HG03439 (cell line): ENCODE measurements around the gene CCDC57.

Source experiments
- ATAC-seq: cut with Tn5 transposase; IDR thresholded peaks from one replicate; pipeline ENCODE4 v1.9.1; 2021; ENCODE audit warnings: mild to moderate bottlenecking, moderate library complexity; ENCODE audit not compliant: unreplicated experiment

The CCDC57 gene

DNA sequence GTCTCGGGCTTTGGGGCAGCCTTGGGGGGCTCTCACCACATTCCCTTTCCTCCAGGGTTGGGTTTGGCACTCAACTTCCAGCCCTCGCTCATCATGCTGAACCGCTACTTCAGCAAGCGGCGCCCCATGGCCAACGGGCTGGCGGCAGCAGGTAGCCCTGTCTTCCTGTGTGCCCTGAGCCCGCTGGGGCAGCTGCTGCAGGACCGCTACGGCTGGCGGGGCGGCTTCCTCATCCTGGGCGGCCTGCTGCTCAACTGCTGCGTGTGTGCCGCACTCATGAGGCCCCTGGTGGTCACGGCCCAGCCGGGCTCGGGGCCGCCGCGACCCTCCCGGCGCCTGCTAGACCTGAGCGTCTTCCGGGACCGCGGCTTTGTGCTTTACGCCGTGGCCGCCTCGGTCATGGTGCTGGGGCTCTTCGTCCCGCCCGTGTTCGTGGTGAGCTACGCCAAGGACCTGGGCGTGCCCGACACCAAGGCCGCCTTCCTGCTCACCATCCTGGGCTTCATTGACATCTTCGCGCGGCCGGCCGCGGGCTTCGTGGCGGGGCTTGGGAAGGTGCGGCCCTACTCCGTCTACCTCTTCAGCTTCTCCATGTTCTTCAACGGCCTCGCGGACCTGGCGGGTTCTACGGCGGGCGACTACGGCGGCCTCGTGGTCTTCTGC is 24.6 kb upstream of the CCDC57 start:
- ATAC-seq, result no peak

DNA sequence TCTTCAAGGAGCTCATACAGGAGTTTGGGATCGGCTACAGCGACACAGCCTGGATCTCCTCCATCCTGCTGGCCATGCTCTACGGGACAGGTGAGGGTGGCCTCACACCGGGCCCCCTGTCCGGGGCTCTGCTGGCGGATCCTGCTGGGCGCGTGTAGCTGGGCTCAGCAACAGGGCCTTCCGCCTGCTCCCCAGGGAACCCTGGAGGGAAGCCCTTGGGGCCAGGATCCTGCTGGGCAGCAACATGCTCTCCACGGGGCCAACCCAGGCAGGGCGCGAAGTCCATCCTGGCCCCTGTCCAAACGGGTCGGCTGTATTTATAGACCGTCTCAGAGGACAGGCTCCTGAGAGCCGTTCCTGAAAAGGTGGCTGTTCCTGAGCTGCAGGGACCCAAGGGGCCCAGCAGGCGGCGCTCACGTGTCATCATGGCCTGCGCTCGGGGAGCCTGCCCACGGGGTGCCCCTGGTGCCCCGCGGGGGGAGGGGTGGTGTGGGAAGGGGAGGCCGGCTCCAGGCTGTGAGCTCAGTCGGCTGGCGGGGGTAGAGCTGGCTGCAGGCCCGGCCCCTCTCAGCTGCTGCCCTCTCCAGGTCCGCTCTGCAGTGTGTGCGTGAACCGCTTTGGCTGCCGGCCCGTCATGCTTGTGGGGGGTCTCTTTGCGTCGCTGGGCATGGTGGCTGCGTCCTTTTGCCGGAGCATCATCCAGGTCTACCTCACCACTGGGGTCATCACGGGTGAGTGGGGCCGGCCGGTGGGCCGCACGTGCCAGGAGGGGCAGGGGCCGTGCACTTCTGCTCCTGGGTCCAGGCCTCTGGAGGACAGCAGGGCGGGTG is 23.7 kb upstream of the CCDC57 start:
- no peak for ATAC-seq

DNA sequence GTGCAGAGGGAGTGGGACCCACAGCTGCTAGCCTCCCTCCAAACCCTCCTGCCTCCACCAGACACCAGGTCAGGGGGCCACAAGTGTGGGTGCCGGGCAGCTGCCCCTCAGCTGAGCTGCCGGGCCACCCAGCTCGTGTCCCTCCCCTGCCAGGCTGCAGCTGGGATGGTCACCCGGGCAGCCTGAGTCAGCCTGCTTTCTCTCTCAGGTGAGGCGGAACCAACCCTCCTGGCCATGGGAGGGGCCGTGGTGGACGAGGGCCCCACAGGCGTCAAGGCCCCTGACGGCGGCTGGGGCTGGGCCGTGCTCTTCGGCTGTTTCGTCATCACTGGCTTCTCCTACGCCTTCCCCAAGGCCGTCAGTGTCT is 23.1 kb upstream of the CCDC57 start:
- ATAC-seq, result no peak

DNA sequence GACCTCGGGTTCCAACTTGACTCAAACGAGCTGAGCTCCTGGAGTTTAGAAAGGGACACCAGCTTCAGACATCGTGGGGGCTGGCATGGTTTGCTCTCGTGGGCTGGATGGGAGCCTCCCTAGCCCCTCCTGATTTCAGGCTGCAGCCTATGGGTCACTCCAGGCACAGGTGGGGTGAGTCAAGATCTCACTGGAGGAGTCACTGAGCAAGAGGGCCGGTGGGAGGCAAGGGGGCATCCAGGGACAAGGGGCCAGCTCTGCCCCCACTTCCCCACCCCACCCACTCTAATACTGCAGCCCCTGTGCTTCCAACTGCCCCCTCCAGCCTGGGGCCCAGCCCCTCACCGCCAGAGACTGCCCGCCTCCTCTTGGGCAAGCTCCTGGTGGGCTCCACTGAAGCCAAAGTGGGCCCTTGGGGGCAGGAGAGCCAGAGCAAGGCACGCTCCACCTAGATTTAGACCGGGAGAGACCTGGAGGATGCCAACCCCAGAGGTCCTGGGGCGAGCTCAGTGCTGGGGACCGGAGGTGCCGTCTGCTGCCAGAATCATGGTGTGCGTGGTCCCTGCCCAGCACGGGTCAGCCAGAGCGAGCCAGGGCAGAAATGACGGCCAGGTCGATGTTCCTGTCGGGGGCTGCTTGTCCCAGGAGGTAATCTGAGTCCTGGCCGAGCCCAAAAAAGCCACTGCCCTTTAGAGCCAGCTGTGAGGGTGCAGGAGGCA is 22.6 kb upstream of the CCDC57 start:
- no peak for ATAC-seq

DNA sequence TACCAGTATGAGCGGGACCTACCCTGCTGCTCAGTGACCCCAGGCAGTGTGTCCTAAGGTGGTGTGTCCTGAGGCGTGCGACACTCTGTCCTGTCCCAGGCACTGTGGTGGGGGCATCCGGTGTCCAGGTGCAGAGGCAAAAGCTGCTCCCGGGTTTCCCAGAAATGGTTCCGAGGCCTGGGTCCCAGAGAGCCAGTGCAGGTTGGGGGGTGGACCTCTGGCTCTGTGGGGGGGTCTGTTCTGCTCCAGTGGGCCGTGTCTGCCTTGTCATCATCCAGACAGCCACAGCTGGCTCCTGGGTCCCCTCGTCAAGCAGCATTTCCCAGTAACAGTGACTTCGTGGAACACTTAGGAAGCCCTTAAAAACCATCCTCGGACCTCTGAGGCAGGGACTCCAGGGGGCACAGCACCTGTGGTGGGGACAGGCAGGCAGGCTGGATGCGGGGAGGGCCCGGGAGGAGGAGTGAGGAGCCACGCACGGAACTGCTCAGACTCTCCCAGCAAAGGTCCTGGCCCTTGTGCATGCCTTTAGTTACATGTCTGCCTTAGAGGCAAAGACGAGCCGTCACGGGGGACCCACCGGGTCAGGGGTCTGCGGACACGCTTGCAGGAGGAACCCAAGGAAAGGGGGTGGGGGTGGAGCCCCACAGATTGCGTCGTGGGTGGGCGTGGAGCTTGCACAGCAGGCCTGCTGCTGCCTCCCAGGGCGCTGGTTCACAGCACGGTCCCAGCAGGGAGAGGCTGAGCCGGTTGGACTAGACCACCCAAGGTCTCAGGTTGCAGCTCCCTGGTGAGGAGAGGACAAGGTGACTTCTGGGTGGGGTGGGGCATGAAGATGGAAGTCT is 21.8 kb upstream of the CCDC57 start:
- no peak for ATAC-seq

DNA sequence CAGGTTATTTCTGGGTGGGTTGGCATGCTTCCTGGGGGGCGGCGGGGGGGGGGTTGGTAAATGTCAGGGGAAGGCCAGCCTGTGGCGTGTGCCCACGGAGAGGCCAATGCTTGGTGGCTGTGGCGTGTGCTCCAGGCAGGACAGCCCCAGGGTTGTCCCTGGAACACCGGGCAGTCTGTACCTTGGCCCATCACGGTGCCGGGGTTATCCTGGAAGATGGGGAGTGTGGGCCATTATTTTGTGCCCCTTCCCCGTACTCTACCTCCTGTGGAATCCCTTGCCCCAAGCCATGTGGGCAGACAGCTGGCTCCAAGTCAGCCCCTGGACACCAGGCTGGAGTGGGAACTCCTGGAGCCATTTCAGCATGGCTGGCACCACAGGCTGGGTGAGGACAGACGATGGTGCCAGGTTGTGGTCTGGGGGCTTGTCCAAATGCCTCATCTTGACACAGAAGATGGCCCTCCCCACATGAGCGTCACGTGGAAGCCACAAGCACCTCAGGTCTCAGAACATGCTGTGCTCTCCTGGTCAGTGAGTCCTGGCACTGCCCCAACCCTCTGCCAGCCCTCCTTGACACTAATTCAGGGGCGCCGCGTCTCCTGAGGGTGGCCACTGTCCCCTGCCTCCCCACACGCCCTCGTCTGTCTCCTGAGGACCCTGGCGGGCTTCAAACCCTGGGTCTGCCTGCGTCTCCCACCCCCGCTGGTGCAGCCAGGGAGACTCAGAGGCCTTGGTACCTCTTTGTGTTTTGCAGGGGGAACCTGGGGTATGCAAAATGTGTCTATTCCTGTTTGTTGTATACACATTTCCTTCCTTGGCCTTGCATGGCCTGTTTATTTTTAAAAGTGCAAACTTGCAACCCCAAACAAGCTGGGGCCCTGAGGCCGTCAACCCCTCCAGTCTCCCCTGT is 20.5 kb upstream of the CCDC57 start:
- no peak for ATAC-seq

DNA sequence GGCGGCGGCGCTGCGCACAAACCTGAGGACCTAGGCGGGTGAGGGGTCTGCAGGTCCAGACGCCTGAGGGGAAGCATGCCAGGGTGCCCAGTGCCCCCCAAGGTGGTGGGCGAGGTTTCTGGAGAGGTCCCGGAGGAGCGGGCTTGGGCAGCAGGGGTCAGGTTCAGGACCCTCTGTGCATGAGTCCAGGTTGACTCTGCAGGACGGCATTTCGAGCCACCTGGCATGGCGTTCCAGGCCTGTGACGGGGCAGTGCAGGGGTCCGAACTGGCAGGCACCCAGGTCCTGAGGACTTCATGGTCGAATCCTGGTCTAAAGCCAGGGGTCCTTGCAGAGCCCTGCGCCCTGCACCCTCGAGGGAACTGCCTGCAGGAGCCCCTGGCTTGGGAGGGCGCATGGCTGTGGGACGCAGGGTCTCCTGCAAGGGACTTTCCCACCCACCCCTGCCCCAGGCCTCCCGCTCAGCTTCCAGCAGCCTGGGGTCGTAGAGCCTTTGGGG is 19.7 kb upstream of the CCDC57 start:
- no peak for ATAC-seq

DNA sequence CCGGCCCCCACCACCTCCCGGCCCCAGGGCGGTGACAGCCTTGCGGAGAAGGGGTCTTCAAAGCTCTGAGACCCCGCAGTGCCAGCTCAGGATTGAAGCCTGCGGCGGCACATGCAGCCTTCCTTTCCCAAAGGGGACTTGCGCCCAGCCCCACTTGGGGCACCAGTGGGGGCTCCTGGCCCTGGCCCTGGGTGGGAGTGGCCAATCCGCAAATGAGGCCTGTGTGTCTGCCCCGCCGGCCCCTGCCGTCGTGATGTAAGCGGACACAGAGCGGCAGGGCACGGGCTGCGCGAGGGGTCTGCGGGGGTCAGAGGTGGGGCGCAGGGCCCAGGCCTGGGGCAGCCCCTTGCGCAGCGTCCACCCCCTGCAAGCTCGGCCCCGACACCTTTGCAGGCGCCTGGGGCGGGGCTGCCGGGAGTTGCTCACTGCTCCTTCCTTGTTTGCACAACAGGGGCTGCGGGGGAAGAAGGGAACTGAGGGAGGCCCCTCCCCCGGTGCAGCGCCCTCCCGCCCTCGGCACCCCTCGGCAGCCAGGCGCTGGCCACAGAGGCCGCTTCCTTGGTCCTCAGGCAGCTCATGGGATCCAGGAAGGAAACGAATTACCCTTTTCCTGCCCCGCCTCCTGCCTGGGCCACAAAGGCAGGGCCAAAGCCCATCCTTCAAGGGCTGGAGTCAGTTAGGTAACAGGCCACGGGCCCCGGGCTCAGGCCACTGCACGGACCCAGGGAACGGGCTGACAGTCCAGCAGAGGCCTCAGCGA is 19.1 kb upstream of the CCDC57 start:
- no peak for ATAC-seq

DNA sequence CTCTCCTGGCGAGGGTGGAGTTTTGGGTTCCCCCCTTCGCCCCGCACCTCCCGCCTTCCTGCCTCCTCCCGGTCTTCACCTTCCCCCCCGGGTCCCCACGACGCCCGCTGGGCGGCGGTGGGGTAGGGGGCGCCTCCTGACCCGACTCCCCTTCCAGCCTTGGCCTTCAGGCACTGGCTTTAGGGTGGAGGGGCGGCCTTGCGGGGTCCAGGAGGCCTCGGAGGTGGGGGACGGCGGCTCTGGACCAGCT is 18.6 kb upstream of the CCDC57 start:
- peak; percentile 1 for ATAC-seq

DNA sequence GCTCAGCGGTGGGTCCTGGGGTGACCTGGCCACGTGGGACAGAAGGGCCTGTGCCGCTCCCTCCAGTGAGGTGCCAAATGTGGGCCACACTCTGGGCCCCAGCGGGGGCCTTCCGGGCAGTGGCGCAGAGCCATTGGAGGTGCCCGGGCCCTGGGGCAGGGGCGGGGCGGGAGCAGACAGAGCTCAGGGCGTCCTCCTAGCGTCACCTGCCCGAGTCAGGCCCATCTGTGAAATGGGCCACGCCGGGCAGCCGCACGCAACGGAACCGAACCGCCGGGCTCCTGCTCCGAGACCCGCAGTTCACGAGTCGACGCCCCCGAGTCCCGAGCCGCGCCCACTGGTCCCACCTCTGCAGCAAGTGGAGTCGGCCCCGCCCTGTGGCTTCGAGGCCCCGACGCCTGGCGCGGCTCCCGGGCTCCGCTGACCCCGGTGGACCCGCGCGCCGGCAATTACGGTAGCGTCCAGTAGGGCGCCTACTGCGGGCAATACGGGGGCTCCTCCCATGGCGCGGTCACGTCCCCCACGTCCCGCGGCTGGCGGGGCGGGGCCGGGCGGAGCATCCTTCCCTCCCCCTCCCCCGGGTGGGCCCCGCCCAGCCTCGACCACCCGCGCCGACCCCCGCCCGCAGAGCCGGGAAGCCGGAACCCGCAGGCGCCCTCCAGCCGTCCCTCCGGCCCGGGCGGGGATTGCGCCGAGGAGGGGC is 18.1 kb upstream of the CCDC57 start:
- peak; percentile 39 for ATAC-seq

DNA sequence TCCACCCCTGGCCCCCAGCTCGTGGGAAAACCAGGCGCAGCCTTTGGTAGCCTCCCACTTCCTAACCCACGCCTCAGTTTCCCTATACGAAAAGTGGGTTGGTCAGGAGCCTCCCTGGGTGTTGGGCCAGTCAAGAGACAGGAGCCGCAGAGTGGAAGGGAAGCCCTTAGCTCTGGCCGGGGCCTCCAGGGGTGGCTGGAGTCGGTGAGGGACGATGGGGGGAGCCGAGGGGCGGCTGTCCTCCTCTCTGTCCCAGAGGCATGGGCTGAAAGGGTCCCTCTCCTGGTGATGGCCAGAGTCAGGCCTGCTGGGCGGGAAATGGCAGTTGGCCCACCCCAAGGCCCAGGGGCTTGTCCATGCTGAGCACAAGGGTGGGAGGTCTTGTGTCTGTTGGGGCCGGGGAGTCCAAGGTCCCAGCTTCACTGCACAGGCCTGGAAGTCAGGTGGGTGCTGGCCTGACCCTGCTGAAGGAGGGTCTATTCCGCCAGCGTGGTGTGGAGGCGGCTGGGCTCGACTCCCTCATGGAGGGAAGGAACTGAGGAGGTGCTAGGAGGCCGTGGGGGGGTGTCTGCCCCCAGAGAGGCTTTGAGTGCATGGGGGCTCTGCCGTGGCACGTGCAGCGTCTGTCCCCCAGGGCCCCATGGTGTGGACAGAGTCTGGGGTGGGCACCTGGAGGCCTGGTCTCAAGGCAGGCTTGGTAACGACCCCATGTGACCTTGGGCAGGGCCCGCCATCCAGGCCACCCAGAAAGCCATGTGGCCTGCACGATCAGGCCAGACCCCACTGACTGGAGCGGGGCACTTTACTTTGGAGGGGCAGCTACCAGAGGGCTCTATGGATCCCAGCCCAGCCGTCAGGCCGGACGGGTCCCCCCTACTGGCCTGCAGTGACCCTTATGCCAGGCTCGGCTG is 17.3 kb upstream of the CCDC57 start:
- no peak for ATAC-seq

DNA sequence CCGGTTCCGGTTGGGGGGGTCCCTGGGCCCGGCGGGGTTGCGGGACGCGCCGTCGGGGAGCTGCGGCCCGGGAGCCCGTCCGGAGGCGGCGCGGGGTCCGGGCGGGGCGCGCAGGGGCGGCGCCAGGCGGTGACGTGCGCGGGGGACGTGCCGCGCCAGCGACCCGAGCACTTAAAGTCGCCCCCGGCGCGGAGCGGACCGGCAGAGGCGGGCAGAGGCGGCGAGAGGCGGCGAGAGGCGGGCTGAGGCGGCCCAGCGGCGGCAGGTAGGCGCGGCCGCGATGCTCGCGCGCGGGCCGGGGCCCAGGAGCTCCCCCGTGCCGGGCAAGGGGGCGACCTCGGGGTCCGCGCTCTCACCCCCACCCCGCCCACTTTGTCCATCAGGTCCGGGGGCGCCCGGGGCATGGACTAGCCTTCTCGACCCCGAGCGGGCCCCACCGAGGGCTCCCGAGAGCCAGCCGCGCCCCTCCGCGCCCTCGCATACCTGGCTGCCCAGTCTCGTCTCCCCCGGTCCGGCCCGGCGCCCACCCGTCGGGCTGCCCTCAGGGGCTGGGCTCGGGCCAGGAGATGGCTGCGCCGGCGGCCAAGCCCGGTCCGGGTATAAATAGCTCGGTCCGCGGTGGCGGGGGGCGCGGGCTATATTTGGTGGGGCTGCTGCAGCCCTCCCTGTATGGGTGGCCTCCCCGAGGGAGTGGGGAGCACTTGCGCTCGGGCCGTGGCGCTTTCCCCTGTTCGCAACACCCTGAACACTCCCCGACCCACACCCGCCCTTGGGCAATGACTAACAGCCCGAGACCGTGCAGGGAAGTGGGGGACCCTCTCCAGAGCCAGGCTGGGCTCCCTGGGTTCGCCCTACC is 16.4 kb upstream of the CCDC57 start, which contains the start of gene SLC16A3:
Gene SLC16A3 (plus strand): TSS at position 201 of the 856 bp plus-strand sequence. CDS start 6,967 bp downstream, outside the sequence.
- peak; percentile 40 for ATAC-seq

DNA sequence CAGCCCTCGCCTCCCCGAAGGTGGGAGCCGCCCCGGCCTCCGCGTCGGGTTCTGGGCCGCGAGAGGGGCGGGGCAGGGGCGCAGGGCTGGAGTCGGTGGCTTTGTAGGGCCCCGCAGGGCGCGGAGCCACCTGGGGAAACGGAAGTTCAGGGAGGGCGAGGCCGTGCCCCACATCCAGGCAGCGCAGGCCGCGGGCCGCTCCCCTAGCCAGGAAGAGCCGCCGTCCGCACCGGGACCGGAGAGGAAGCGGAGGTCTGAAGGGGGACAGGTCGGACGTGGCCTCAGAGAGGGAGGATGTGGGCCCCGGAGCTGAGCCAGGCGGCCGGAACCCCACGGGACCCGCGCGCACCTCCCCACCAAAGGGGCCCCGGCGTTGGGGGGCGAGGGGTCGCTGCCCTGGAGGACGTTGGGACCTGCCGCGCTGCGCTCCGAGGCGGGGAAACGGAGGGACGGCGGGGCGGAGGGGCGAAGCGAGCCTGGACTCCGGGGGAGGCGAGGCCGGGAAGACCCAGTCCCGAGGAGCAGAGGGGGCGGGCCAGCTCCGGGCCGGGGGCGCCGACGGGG is 15.7 kb upstream of the CCDC57 start:
- ATAC-seq, result no peak

DNA sequence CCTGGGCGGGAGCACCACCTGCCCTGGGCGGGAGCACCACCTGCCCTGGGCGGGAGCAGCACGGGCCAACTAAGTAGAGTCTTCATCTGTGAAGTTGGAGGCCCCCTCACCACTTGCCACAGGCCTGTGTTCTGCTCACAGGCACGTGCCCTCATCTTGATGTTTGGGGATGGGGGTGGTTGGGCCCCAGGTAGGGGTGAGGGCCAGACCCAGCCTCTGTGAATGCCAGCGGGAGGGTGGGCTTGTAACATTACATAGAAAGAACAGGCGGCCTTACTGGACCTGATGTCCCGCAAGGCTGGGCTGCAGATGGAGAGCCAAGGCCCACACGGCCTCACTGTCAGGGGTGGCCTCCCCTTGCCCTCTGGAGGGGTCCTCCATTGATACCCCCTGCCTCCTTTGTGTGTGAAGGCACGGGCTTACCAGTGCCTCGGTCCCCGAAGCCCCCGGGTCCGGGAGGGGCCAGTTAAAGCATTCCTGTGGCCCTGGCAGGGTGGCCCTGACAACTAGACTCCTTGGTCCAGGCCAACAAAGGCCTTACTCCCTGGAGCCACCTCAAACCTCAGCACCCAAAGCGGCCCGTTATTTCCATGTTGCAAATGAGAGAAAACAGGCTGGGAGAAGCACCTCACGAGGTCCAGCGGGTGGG is 15.1 kb upstream of the CCDC57 start:
- ATAC-seq, result no peak

DNA sequence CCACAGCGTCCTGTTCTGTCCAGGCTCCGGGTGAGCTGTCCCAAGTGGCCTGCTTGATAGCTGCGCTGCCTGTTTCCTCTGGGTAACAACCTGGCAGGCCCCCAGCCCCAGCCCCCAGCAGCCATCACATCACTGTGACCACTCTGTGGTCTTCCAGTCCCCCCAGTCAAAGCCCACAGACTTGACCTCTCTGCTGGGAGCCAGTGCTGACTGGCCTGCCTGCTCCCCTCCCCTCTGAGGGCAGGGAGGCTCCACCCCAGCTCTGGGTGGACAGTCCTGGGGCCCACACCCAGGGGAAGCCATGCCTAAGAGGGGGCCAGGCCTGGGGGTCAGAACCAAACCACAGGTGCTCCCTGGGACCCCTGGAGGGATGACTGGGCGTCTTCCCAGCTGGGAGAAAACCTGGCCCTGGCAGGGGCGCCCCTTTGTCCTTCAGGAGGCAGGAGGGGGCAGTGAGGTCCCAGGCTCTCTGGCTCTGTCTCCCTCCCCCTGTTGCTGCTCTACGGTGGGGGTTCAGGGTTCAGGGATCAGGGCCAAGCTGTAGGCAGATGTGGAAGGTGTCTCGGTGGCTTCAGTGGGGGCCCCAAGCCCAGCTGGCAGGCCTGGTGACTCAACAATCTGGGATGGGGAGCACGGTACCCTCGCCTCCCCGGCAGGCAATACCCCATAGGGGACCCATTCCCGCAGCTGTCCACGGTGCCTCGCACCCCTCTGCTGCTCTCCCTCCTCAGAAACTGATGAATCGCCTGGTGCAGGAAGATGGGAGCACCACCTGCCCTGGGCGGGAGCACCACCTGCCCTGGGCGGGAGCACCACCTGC is 14.4 kb upstream of the CCDC57 start:
- no peak for ATAC-seq
